HG03159 (cell line): Measurements from ENCODE around the gene PRR20B.
"Not testable (repeated sequence)": the region's sequence is repeated elsewhere in the genome, so short reads cannot be mapped to it uniquely, and the experiment has no call there.

Experiments used
- ATAC-seq: cut with Tn5 transposase; IDR thresholded peaks from one replicate; pipeline ENCODE4 v1.9.1; 2021; ENCODE audit warnings: mild to moderate bottlenecking, moderate library complexity; ENCODE audit not compliant: unreplicated experiment

Gene PRR20B

GRCh38 chr13:57147188-57147587, at the start of gene PRR20B:
PRR20B (plus strand) TSS chr13:57147488; CDS start chr13:57147875, 387 bp downstream.
- not testable (repeated sequence) for ATAC-seq

GRCh38 chr13:57114945-57115344, 32.3 kb upstream of the PRR20B start:
- ATAC-seq = no peak

GRCh38 chr13:57123681-57124080, 23.6 kb upstream of the PRR20B start:
- no peak for ATAC-seq

GRCh38 chr13:57128909-57129308, 18.4 kb upstream of the PRR20B start:
- no peak for ATAC-seq

- no peak for ATAC-seq
Measured at GRCh38 chr13:57136093-57136492, 11.2 kb upstream of the PRR20B start.

- no peak for ATAC-seq
Measured at GRCh38 chr13:57137585-57137984, 9.7 kb upstream of the PRR20B start.

- no peak for ATAC-seq
Measured at GRCh38 chr13:57138988-57139387, 8.3 kb upstream of the PRR20B start.

- ATAC-seq = not testable (repeated sequence)
Measured at GRCh38 chr13:57139781-57140180, 7.5 kb upstream of the PRR20B start.

- not testable (repeated sequence) for ATAC-seq
Measured at GRCh38 chr13:57140235-57140968, 6.9 kb upstream of the PRR20B start, which contains the start of gene PRR20A. PRR20A (plus strand) TSS chr13:57140918; CDS start chr13:57141305, 387 bp downstream.

GRCh38 chr13:57148106-57148505, 818 bp downstream of the PRR20B start:
- not testable (repeated sequence) for ATAC-seq

- not testable (repeated sequence) for ATAC-seq
Measured at GRCh38 chr13:57153761-57154160, 6.5 kb downstream of the PRR20B start, which contains the start of gene PRR20C. PRR20C (plus strand) TSS chr13:57154061; CDS start chr13:57154448, 387 bp downstream.

- not testable (repeated sequence) for ATAC-seq
Measured at GRCh38 chr13:57160332-57160731, 13.0 kb downstream of the PRR20B start, which contains the start of gene PRR20D. PRR20D (plus strand) TSS chr13:57160632; CDS start chr13:57161019, 387 bp downstream.

GRCh38 chr13:57166897-57167296, 19.6 kb downstream of the PRR20B start, which contains the start of gene PRR20E:
PRR20E (plus strand) TSS chr13:57167197; CDS start chr13:57167584, 387 bp downstream.
- not testable (repeated sequence) for ATAC-seq

- no peak for ATAC-seq
Measured at GRCh38 chr13:57191667-57192066, 44.4 kb downstream of the PRR20B start.
